ENCODE measurements around the gene MLIP. TPM values are rescaled to one million over a fixed set of nuclear protein-coding genes. Genes with fewer than 3 reads are reported as not detected.
A peak's percentile ranks its signal among the peaks of the same experiment; 100 is the strongest.
"Not testable (repeated sequence)": the region's sequence is repeated elsewhere in the genome, so short reads cannot be mapped to it uniquely, and the experiment has no call there.

MLIP gene
- total and polyA plus RNA-seq, 2 donors: 0.98 to 4.4 TPM

DNA sequence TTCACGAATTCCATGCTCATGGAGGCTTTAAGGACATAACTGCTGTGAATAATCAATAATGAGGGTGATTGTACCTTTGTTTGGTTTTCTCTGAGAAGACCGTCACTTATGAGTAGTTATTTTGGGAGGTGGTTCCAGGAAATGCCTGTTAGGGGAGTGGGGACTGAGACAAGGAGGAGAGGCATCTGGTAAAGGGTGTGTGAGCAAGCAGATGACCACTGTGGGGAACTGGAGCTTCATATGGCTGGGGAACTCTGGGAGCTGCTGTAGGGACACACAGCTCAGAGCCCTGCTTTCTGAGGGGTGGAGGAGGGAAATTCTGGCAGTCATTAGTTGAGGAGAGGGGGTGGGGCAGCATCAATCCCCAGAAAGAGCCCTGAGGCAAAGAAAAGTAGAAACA lies 125.7 kb downstream of the MLIP start:
- WGBS: 82% methylated on average over 2 of the region's 2 CpGs
- no peak for DNase-seq (ENCODE audit: extremely low spot score)
- no peaks in the 10 kb centered on the region for H3K36me3 ChIP-seq (ENCODE audit: insufficient read depth)
- no peaks in the 10 kb centered on the region for H3K4me1 ChIP-seq (ENCODE audit: insufficient read depth)
- H3K27ac ChIP-seq (ENCODE audit: low read depth): no peak overlapping the region
- no peak overlapping the region for H3K4me3 ChIP-seq (ENCODE audit: low read depth, low read length)

DNA sequence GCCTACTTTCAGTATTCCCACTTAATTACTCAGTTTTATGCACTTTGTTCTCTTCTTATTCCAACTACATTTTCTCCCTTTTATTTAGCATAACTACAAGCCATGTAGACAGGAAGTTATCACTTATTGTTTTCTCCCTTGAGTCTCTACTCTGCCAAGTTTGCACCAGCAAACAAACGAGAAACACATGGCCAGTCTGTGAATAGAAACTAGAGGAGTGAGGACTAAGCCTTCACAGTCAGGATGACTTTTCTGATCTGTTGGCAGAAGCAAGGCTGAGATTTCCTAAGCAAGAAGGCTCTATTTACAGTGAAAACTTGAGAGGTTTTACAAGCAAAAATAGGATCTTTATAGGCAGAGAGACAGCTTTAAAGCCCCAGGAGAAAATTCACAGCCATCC lies 127.2 kb downstream of the MLIP start:
- H3K36me3 ChIP-seq (ENCODE audit: insufficient read depth): no peaks in the 10 kb centered on the region
- H3K4me3 ChIP-seq (ENCODE audit: low read depth, low read length): no peak overlapping the region
- H3K4me1 ChIP-seq (ENCODE audit: insufficient read depth): no peaks in the 10 kb centered on the region
- H3K27ac ChIP-seq (ENCODE audit: low read depth): no peak overlapping the region
- WGBS: 4% methylated on average over 1 of the region's 1 CpG
- peak; percentile 20 for DNase-seq (ENCODE audit: extremely low spot score)

DNA sequence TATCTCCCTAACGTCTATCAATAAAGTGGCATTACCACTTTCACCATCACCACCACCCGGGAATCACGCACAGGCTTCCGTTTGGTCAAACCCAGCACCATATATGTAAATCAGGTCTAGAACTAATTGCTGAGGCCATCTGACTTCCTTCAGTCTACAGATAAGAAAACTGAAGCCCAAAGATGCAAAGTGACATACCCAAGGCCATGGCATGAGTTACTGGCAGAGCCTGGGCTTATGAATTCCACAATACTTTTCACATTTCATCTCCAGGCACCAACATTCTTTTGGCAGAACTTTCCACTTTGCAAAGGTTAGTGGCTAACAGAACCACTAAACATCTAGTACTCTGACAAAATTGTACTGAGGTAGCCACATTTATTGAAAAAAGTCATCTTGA lies 132.5 kb downstream of the MLIP start:
- 96% methylated on average over 4 of the region's 4 CpGs for WGBS

DNA sequence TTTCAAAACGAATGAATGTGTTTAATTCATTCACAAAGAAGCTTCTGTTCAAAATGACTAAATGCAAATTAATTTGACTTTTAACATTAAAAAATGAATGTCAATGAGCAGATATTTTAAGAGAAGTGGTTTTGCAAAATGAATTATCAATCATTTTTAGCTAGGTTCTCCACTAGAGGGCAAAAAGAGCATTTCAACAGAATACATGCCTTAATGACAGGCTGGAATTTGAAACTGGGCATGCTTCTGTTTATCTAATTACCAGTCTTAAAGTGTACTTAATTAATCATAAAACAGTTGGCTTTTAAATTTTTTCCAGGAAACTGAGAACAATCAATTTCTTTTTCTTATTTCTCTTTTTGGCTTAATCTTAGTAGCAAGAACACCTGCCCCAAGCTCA lies 133.2 kb downstream of the MLIP start:
- 81% methylated on average over 1 of the region's 1 CpG for WGBS
- no peaks in the 10 kb centered on the region for H3K4me1 ChIP-seq (ENCODE audit: insufficient read depth)
- no peak overlapping the region for H3K4me3 ChIP-seq (ENCODE audit: low read depth, low read length)
- H3K27ac ChIP-seq (ENCODE audit: low read depth): no peak overlapping the region
- no peaks in the 10 kb centered on the region for H3K36me3 ChIP-seq (ENCODE audit: insufficient read depth)
- no peak for DNase-seq (ENCODE audit: extremely low spot score)

More for the DNA sequence above, 132.5 kb downstream of the MLIP start:
- H3K27ac ChIP-seq (ENCODE audit: low read depth): no peak overlapping the region
- H3K4me1 ChIP-seq (ENCODE audit: insufficient read depth): no peaks in the 10 kb centered on the region
- no peak for DNase-seq (ENCODE audit: extremely low spot score)
- no peaks in the 10 kb centered on the region for H3K36me3 ChIP-seq (ENCODE audit: insufficient read depth)
- H3K4me3 ChIP-seq (ENCODE audit: low read depth, low read length): no peak overlapping the region

DNA sequence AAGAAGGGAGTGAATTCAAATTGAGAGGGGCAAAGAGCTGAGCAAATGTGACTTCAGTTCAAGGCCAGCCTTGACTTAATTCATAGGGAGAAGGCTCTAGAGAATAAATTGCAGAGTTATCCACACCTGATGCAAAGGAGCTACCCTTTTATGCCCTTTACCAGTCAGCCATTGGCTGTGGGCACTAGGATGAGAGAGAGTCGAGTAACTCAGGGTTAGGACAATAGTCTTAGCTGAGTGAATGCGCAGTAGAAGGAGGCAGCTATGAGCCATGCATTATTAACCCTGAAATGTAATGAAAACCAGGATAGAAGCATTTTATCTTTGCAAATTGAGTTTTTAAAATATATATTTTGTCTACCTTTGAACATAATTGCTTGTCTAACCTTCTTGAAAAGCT lies 134.0 kb downstream of the MLIP start:
- DNase-seq (ENCODE audit: extremely low spot score): no peak
- 88% methylated on average over 2 of the region's 2 CpGs for WGBS
- no peak overlapping the region for H3K27ac ChIP-seq (ENCODE audit: low read depth)
- no peaks in the 10 kb centered on the region for H3K4me1 ChIP-seq (ENCODE audit: insufficient read depth)
- H3K4me3 ChIP-seq (ENCODE audit: low read depth, low read length): no peak overlapping the region
- H3K36me3 ChIP-seq (ENCODE audit: insufficient read depth): no peaks in the 10 kb centered on the region

DNA sequence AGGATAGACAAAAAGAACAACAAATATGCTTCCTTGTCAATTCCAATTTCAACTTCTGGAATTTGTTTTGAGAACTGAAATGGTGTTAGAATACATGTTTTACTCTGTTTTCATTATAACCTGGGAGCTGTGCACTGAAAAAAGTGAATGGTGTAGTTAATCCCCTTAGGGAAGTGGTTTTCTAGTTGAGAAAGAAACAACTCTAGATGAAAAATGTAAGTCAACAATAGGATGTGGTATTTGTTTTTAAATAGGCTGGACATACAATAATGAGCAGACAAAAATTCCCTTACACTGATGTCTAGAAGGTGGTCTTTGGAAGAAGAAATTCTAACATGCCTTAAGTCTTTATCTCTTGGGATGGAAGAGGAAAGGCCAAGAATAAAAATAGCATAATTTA lies 137.1 kb downstream of the MLIP start:
- no peak for DNase-seq (ENCODE audit: extremely low spot score)
- H3K4me1 ChIP-seq (ENCODE audit: insufficient read depth): no peaks in the 10 kb centered on the region
- no peak overlapping the region for H3K27ac ChIP-seq (ENCODE audit: low read depth)
- H3K36me3 ChIP-seq (ENCODE audit: insufficient read depth): no peaks in the 10 kb centered on the region
- no peak overlapping the region for H3K4me3 ChIP-seq (ENCODE audit: low read depth, low read length)

DNA sequence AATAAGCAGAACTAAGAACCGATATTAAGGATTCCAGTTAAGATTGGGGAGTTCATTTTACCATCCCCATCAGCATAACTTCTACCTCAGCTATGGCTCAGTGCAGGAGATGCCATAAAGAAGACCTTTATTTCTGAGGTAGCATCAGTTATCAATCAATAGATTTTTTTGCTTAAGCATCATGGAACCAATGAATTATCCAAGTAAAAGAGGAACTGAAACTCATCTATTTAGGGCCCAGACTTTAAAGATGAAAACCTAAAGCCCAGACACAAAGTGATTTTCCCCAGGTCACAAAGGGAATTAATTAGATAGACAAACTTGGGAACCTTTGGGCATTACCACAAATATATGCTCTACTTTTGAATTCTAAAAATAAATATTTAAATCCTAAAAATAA lies 137.8 kb downstream of the MLIP start:
- Histone ChIP-seq H3K27ac (ENCODE audit: low read depth) (no peak overlapping the region), H3K4me1 (ENCODE audit: insufficient read depth) (no peaks in the 10 kb centered on the region), H3K36me3 (ENCODE audit: insufficient read depth) (no peaks in the 10 kb centered on the region), H3K4me3 (ENCODE audit: low read depth, low read length) (no peak overlapping the region)
- 95% methylated on average over 1 of the region's 1 CpG for WGBS
- DNase-seq (ENCODE audit: extremely low spot score): no peak

DNA sequence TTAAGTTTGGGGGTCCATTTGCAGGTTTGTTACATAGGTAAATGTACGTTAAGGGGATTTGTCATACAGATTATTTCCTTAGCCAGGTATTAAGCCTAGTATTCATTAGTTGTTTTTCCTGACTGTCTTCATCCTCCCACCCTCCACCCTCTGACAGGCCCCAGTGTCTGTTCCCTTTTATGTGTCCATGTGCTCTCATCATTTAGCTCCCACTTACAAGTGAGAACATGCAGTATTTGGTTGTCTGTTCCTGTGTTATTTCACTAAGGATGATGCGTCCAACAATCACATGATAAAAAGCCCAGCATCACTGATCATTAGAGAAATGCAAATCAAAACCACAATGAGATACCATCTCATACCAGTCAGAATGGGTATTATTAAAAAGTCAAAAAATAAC lies 138.6 kb downstream of the MLIP start:
- not testable (repeated sequence) for H3K4me1 ChIP-seq (ENCODE audit: insufficient read depth); H3K27ac ChIP-seq (ENCODE audit: low read depth); H3K36me3 ChIP-seq (ENCODE audit: insufficient read depth); DNase-seq (ENCODE audit: extremely low spot score); H3K4me3 ChIP-seq (ENCODE audit: low read depth, low read length)
- 74% methylated on average over 2 of the region's 2 CpGs for WGBS

DNA sequence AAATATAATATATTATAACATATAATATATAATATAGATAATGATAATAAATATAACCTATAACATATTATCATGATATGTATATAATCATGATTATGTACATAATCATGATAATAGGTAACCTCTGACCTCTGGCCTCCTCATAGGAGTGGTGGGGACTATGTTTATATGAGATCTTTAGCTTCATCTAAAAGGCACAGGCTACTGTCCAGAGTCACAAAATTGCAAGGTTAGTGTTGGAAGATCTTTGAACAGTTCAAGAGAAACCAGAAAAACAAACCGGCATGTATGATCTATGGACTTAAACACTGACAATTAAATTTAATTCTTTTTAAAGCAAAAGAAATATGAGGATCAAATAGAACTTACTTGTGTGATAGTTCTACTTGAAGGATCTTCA lies 141.3 kb downstream of the MLIP start:
- Histone ChIP-seq H3K27ac (ENCODE audit: low read depth) (no peak overlapping the region), H3K4me1 (ENCODE audit: insufficient read depth) (no peaks in the 10 kb centered on the region), H3K4me3 (ENCODE audit: low read depth, low read length) (no peak overlapping the region), H3K36me3 (ENCODE audit: insufficient read depth) (no peaks in the 10 kb centered on the region)
- no peak for DNase-seq (ENCODE audit: extremely low spot score)
- 92% methylated on average over 1 of the region's 1 CpG for WGBS

DNA sequence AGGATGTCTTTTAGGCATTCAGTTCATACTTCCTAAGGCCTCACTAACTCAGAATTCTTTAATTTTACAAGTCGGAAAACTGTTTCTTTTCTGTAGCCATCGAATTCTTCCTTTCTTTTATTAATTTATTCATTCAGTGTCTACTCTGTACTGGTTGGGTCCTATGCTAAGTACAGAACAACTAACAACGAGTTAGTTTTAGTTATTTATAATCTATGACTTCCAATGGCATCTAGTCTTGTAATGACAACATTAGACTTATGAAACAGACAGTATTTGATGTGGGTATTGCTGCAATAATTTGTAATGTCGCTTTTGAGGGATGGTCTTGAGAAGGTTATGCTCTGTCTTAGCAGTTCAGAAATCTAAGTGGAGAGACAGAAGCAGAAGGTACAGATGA lies 141.7 kb downstream of the MLIP start:
- whole genome bisulfite sequencing: 93% methylated on average over 4 of the region's 4 CpGs
- Histone ChIP-seq H3K27ac (ENCODE audit: low read depth) (no peak overlapping the region), H3K36me3 (ENCODE audit: insufficient read depth) (no peaks in the 10 kb centered on the region), H3K4me1 (ENCODE audit: insufficient read depth) (no peaks in the 10 kb centered on the region), H3K4me3 (ENCODE audit: low read depth, low read length) (no peak overlapping the region)
- no peak for DNase-seq (ENCODE audit: extremely low spot score)

DNA sequence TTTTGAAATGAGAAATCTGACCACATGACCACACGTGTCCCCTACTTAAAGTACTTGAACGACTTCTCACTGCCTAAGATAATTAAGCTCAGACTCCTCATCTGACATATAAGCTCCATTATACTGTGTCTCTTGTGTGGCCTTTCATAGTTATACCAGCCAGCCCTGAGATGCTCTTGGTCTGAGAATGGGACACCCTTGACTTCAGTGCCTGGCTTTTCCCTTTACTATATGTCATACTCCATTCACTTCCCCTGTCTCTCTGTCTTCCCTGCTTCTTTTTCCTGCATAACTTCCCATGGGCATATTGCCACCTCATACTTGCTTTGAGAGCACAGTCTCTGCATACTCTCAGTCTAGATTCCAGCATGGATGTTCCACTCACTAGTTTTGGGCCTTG lies 143.6 kb downstream of the MLIP start:
- DNase-seq (ENCODE audit: extremely low spot score): no peak
- no peak overlapping the region for H3K4me3 ChIP-seq (ENCODE audit: low read depth, low read length)
- no peaks in the 10 kb centered on the region for H3K36me3 ChIP-seq (ENCODE audit: insufficient read depth)
- WGBS: 69% methylated on average over 2 of the region's 2 CpGs
- H3K27ac ChIP-seq (ENCODE audit: low read depth): no peak overlapping the region
- no peaks in the 10 kb centered on the region for H3K4me1 ChIP-seq (ENCODE audit: insufficient read depth)

DNA sequence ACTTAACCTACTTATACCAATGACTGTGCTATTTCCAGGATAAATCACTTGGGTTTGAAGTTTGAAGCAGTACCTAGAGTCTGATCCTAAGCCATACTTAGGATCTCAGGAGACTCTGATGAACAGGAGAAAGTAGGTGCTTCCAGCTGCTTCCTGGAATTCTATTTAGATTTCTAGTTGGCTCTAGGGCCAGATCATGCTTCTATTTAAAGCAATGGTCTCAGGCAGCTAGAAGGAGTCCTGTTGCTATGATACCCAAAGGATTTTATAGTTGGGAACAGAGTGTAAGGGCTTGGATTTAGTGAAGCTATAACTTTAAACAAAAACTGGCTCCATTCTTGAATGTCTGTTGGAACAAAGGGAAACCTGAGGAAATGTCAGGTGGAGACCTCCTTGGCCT lies 144.6 kb downstream of the MLIP start:
- Histone ChIP-seq H3K4me3 (ENCODE audit: low read depth, low read length) (no peak overlapping the region), H3K27ac (ENCODE audit: low read depth) (no peak overlapping the region), H3K4me1 (ENCODE audit: insufficient read depth) (no peaks in the 10 kb centered on the region), H3K36me3 (ENCODE audit: insufficient read depth) (no peaks in the 10 kb centered on the region)
- no peak for DNase-seq (ENCODE audit: extremely low spot score)

DNA sequence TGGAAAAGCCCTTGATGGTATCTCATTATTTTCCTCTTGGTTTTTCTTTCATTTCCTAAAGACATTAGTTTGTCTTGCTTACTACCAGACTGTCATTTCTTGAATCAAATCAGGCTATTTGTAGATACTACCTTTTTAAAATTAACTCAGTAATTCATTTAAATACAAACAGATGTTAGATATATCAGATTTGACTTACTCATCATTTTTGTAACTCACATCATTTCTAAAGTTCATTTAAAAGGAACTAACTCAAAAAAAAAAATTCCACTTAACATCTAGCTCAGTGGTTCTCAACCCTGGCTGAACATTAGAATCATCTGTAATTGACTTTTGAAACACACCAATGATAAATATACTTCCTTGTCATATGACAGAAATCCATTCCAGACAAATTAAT lies 148.8 kb downstream of the MLIP start:
- Histone ChIP-seq H3K4me3 (ENCODE audit: low read depth, low read length) (no peak overlapping the region), H3K4me1 (ENCODE audit: insufficient read depth) (no peaks in the 10 kb centered on the region), H3K36me3 (ENCODE audit: insufficient read depth) (no peaks in the 10 kb centered on the region), H3K27ac (ENCODE audit: low read depth) (no peak overlapping the region)
- DNase-seq (ENCODE audit: extremely low spot score): no peak

DNA sequence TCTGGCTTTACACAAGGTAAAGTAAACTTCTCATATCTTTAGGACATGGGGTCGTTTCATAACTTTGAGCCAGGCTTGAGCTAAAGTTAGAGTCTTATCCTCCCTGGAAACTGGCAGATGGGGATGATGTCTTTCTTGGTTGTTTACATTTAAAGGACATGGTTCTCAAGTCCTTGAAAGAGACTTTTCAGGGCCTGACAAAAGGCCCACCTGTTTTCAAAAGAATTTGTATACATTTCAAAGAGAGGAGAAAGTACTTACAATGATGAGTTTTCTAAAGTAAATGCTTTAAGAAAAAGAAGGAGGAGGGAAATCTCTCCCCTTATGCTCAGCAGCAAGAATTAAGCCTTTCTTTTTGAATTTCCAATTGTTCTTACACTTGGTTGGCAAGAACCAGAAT lies 151.3 kb downstream of the MLIP start:
- Histone ChIP-seq H3K36me3 (ENCODE audit: insufficient read depth) (no peaks in the 10 kb centered on the region), H3K27ac (ENCODE audit: low read depth) (no peak overlapping the region), H3K4me3 (ENCODE audit: low read depth, low read length) (no peak overlapping the region), H3K4me1 (ENCODE audit: insufficient read depth) (no peaks in the 10 kb centered on the region)
- WGBS: 38% methylated on average over 1 of the region's 1 CpG
- DNase-seq (ENCODE audit: extremely low spot score): no peak

DNA sequence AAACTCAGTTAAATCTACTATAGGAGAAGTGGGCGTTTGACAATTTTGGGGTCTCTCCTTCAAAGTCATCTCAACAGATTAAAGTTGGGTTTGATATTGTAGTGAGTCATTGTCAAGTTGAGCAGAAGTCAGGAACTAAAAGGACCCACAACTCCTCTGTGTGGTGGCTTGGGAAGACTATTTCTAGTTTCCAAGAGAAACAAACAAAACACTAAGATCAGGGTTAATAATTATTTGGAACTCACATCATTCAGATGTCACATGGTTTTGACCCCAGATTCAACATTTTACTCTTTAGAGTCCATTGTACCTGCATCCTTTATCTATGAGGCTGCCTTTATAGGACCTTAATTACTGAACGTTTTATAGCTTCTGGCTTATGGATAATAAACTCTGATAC lies 151.7 kb downstream of the MLIP start:
- Histone ChIP-seq H3K27ac (ENCODE audit: low read depth) (no peak overlapping the region), H3K36me3 (ENCODE audit: insufficient read depth) (no peaks in the 10 kb centered on the region), H3K4me1 (ENCODE audit: insufficient read depth) (no peaks in the 10 kb centered on the region), H3K4me3 (ENCODE audit: low read depth, low read length) (no peak overlapping the region)
- 72% methylated on average over 2 of the region's 2 CpGs for WGBS
- no peak for DNase-seq (ENCODE audit: extremely low spot score)
